Activated naive CD4-positive, alpha-beta T cell treated with anti-CD3 and anti-CD28 coated beads for 36 hours (primary cell): Measurements from ENCODE around the gene UNCX. TPM values are rescaled to one million over a fixed set of nuclear protein-coding genes. Genes with fewer than 3 reads are reported as not detected.
"Not testable (repeated sequence)": the region's sequence is repeated elsewhere in the genome, so short reads cannot be mapped to it uniquely, and the experiment has no call there.

Source experiments
- CTCF ChIA-PET: fragments of 350-600 bp; sonication (Branson Sonifier 250); formaldehyde crosslinking; loops from one replicate; lab custom pipeline; 2021; ENCODE audit warnings: antibody characterized with exemption; lab: Charles Lee
- DNase-seq: peaks from one replicate; pipeline ENCODE4 v3.0.0-alpha.2; 2020
- H3K27ac Mint-ChIP-seq: one replicate; pipeline ENCODE4 v1.8.0; 2021; ENCODE audit warnings: mild to moderate bottlenecking, mixed read lengths
- H3K27me3 Mint-ChIP-seq: one replicate; pipeline ENCODE4 v1.8.0; 2021; ENCODE audit warnings: low read depth, mixed read lengths
- H3K36me3 Mint-ChIP-seq: one replicate; pipeline ENCODE4 v1.8.0; 2021; ENCODE audit warnings: low read depth, mixed read lengths
- H3K4me1 Mint-ChIP-seq: one replicate; pipeline ENCODE4 v1.8.0; 2021; ENCODE audit warnings: low read depth, mixed read lengths
- H3K4me3 Mint-ChIP-seq: one replicate; pipeline ENCODE4 v1.8.0; 2021; ENCODE audit warnings: mild to moderate bottlenecking, moderate library complexity, mixed read lengths
- H3K9me3 Mint-ChIP-seq: one replicate; pipeline ENCODE4 v1.8.0; 2021; ENCODE audit warnings: mixed read lengths
- intact Hi-C: fragments of 100-400 bp; cut with micrococcal nuclease; formaldehyde crosslinking; loops from one replicate; pipeline ENCODE4 v1.15.1; 2023
- total RNA-seq, 2 experiments: library from RNA; stranded (reverse); gene quantifications; one replicate each; pipeline ENCODE4 v1.2.3, GENCODE V29; 2021

The UNCX gene
- total RNA-seq, 2 experiments from 2014 or later, result not detected

DNA sequence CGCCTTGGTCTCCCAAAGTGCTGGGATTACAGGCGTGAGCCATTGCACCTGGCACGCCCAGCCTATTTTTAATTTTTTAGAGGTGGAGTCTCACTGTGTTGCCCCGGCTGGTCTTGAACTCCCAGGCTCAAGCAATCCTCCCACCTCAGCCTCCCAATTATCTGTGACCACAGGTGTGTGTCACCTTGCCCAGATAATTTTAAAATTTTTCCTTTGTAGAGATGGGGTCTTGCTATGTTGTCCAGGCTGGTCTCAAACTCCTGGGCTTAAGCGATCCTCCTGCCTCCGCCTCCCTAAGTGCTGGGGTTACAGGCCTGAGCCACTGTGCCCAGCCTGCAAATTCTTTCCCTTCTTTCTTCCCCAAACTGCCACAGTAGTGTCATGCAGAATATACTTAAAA, 29.8 kb upstream of the UNCX start:
- H3K36me3 Mint-ChIP-seq, intact Hi-C loops, H3K27me3 Mint-ChIP-seq, DNase-seq, H3K4me3 Mint-ChIP-seq, CTCF ChIA-PET, H3K9me3 Mint-ChIP-seq, H3K27ac Mint-ChIP-seq, H3K4me1 Mint-ChIP-seq: not testable (repeated sequence)

DNA sequence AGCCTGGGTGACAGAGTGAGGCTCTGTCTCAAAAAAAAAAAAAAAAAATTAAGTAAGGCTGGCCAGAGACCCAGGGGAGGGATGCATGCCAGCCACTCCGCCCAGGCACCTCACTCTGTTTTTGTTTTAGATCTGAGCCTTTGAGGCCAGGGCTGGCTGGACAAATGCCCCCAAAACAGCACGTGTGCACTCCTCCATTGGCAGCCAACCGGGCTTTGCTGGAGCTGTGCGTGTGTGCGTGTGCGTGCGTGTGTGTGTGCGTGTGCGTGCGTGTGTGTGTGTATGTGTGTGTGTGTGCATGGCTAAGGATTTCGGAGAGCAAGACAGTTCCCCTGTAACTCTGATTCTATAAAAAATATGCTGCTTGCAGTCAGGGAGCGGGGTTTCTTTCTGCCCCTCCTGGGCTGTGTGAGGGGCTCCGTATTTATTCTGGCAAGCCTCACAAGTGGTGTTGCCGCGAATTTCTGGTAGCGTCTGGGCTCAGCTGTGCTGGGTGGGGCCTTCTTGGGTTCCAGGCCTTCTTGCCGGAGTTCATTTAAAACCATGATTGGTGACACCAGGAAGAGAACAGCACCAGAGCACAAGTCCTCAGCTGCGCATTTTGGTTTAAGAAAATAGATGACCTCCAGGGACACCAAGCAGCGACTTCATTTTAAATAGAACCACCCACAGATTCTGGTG, 28.1 kb upstream of the UNCX start:
- no peak overlapping the region for H3K27ac Mint-ChIP-seq
- no peaks in the 10 kb centered on the region for H3K36me3 Mint-ChIP-seq
- intact Hi-C loops, result no loop called here
- H3K9me3 Mint-ChIP-seq, result no peaks in the 10 kb centered on the region
- H3K4me3 Mint-ChIP-seq, result no peak overlapping the region
- no peaks in the 10 kb centered on the region for H3K4me1 Mint-ChIP-seq
- CTCF ChIA-PET, result no interaction called here
- no peak for DNase-seq
- peaks cover 12% of the 10 kb centered on the region for H3K27me3 Mint-ChIP-seq

DNA sequence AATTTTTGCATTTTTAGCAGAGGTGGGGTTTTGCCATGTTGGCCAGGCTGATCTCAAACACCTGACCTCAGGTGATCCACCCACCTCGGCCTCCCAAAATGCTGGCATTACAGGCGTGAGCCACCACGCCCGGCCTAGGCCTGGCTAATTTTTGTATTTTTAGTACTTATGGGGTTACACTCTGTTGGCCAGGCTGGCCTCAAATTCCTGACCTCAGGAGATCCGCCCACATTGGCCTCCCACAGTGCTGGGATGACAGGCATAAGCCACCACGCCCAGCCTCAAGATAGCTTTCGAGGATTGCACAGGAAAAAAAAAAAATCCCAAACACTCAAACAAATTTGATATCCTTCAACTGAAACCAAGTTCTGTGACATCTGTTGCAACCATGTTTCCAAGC, 26.9 kb upstream of the UNCX start:
- peaks cover 20% of the 10 kb centered on the region for H3K27me3 Mint-ChIP-seq
- CTCF ChIA-PET, H3K4me3 Mint-ChIP-seq, intact Hi-C loops, DNase-seq, H3K36me3 Mint-ChIP-seq, H3K9me3 Mint-ChIP-seq, H3K4me1 Mint-ChIP-seq, H3K27ac Mint-ChIP-seq: not testable (repeated sequence)

DNA sequence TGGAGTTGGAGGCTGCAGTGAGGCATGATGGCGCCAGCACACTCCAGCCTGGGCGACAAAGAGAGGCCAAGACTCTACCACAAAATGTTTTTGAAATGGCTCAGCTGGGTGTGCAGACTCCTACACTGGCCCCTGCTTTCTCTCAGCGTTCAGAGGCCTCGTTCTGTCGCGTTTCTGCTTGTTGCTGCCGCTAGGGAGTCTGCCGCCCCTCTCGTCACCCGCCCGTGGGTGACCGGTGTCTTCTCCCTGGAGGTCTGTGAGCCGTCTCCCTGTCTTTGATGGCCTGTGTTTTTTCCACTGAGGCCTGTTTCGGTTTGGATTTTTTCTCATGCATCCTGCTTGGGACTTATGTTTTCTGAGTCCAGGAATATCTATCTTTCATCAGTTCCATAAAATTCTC, 23.6 kb upstream of the UNCX start:
- no peaks in the 10 kb centered on the region for H3K4me1 Mint-ChIP-seq
- H3K27ac Mint-ChIP-seq, result no peak overlapping the region
- H3K4me3 Mint-ChIP-seq, result no peak overlapping the region
- CTCF ChIA-PET, result no interaction called here
- no peak for DNase-seq
- H3K36me3 Mint-ChIP-seq, result no peaks in the 10 kb centered on the region
- intact Hi-C loops, result no loop called here
- peaks cover 23% of the 10 kb centered on the region for H3K27me3 Mint-ChIP-seq
- H3K9me3 Mint-ChIP-seq, result no peaks in the 10 kb centered on the region

DNA sequence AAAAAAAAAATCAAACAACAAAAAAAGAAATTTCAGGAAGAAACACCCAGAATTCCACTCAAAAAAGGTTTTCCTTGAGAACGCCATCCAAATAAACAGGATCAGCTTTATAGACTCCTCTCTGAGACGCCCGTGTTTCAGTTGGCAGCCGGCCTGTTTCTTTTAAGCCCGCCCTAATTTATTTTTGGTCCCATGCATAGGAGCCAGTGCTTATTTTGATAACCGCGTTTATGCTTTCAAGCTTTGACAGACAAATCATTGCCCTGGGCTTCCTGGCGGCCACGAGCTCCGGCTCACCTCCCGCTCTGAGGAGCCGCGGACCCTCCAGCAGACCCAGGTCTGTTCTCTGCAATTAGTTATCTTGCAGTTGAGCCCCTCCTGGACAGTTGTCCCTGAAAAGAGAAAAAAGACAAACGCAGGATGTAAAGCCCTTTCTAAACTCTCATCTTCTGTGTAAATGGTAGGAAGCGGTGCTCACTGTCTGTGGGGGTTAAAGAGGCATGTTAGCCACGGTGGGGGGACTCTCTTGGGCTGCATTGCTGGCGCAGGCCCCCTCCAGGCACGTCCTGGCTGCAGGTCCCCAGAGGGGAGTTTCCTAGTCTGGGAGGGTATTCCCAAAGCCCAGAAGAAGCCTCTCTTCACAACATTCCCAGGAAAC, 22.2 kb upstream of the UNCX start:
- Mint-ChIP-seq H3K27ac (no peak overlapping the region), H3K9me3 (no peaks in the 10 kb centered on the region), H3K4me3 (no peak overlapping the region), H3K27me3 (peaks cover 23% of the 10 kb centered on the region), H3K36me3 (no peaks in the 10 kb centered on the region), H3K4me1 (no peaks in the 10 kb centered on the region)
- CTCF ChIA-PET, result no interaction called here
- intact Hi-C loops, result no loop called here
- DNase-seq, result no peak

DNA sequence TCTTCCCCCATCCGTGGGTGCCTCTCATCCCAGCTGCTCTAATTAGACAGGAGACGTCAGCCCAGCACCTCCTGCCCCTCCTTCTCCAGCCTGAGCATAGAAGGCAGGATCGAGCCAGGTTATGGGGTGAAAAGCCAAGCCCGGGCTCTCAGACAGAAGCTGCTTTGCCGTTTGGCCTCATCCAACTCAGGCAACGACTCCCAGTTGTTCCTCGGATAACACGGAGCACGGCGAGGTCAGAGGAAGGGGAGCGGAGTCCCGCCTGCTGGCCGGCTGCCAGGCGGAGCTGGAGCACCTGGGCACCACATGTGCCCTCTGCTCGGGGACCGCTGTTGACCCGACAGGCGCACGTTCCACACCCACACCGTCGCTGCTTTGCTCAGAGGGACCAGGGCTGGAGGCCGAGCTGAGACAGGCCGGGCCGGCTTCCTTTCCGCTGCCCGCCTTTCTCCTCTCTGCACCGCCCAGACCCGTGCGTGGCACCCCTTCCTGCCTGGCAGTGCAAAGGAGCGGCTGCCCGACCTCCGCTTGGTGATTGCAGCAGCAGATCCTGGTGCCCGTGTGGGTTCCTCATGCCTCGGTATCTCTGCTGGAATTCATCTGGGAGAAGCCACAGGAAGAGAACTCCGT, 21.6 kb upstream of the UNCX start:
- DNase-seq, result no peak
- Mint-ChIP-seq H3K9me3 (no peaks in the 10 kb centered on the region), H3K36me3 (no peaks in the 10 kb centered on the region), H3K4me3 (no peak overlapping the region), H3K27ac (no peak overlapping the region), H3K4me1 (no peaks in the 10 kb centered on the region), H3K27me3 (peaks cover 23% of the 10 kb centered on the region)
- CTCF ChIA-PET, result no interaction called here
- intact Hi-C loops, result no loop called here

DNA sequence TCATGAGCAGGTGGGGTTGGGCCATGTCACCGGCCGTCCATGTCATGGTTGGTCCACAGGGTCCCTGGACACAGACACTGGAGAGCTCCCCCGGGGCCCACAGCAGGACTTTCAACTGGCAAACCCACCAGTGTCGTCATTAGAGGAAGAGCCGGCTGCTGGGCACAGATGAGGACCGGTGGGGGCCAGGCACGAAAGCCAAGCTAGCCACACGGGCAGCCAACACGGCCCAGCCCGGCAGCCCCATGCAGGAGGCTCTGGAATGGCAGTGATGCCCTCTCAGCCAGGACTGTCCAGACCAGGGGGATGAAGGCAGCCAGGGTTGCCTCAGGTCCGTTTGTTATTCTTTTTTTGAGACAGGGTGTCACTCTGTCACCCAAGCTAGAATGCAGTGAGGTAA, 21.1 kb upstream of the UNCX start:
- CTCF ChIA-PET, result no interaction called here
- intact Hi-C loops, result no loop called here

DNA sequence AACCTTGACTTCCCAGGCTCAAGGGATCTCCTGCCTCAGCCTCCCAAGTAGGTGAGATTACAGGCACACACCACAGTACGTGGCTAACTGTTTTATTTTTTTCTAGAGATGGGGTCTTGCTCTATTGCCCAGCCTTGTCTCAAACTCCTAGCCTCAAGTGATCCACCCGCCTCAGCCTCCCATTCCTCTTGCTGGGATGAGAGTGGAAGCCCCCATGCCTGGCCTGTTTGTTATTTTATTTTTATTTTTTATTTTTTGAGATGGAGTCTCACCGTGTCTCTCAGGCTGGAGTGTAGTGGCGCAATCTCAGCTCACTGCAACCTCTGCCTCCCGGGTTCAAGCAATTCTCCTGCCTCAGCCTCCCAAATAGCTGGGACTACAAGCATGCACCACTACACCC, 20.6 kb upstream of the UNCX start:
- H3K27ac Mint-ChIP-seq, CTCF ChIA-PET, H3K4me3 Mint-ChIP-seq, H3K9me3 Mint-ChIP-seq, H3K36me3 Mint-ChIP-seq, intact Hi-C loops, H3K4me1 Mint-ChIP-seq, DNase-seq: not testable (repeated sequence)
- peaks cover 26% of the 10 kb centered on the region for H3K27me3 Mint-ChIP-seq

More for the DNA sequence above, 21.1 kb upstream of the UNCX start:
- Mint-ChIP-seq H3K4me1 (no peaks in the 10 kb centered on the region), H3K9me3 (no peaks in the 10 kb centered on the region), H3K4me3 (no peak overlapping the region), H3K27ac (no peak overlapping the region), H3K36me3 (no peaks in the 10 kb centered on the region), H3K27me3 (peaks cover 23% of the 10 kb centered on the region)
- no peak for DNase-seq

DNA sequence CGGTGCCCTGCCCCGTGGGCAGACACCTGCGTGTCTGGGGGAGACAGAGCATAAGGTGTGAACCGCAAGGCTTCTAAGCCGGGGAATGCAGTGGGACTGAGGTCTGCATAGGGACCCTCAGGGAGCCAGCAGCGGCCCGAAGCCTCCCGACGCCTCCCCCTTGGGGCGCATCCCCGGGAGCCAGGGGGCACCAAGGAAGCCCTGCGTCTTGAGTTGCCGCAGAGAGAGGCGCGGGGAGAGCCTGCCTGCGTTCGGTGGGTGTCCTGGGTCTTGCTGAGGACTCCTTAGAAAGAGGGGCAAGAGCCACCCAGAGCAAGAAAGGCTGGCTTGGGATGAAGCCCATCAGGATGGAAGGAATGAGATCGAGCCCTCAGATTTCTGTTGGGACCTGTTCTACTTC, 18.2 kb upstream of the UNCX start:
- Mint-ChIP-seq H3K36me3 (no peaks in the 10 kb centered on the region), H3K27me3 (peaks cover 26% of the 10 kb centered on the region), H3K27ac (no peak overlapping the region), H3K4me1 (no peaks in the 10 kb centered on the region), H3K4me3 (no peak overlapping the region), H3K9me3 (no peaks in the 10 kb centered on the region)
- CTCF ChIA-PET, result no interaction called here
- intact Hi-C loops, result no loop called here
- DNase-seq, result no peak

DNA sequence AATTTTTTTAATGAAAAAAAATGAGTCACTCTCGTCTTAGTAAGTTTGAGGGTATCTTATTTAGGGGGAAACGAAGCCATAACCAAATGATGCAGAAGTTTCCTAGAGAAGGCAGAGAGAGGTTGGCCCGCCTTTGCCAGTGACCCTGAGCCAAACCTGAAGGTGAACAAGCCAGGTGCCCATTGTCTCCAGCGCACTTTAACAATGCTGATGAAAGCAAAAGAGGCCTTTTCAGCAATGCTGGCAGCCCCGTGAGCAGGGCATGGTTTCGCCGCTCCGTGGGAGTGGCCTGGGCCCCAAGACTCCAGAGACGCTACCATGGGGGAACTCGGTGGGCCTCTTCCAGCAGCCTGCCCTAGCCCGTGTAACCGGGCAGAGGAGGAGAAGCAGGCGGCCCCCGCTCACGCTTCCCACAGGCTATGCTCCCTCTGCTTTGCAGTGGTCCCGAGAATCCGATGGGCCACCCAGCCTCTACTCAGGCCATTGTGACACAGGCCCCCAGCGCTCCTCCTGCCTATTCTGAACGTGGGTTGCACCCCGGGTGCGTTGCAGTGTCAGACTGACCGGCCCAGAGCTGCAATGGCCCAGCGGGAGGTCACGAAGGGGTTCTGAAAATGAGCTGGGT, 14.0 kb upstream of the UNCX start:
- Mint-ChIP-seq H3K9me3 (no peaks in the 10 kb centered on the region), H3K4me3 (no peak overlapping the region), H3K4me1 (peaks cover 2% of the 10 kb centered on the region), H3K36me3 (no peaks in the 10 kb centered on the region), H3K27ac (no peak overlapping the region), H3K27me3 (peaks cover 34% of the 10 kb centered on the region)
- CTCF ChIA-PET, result no interaction called here
- no peak for DNase-seq
- intact Hi-C loops, result no loop called here

DNA sequence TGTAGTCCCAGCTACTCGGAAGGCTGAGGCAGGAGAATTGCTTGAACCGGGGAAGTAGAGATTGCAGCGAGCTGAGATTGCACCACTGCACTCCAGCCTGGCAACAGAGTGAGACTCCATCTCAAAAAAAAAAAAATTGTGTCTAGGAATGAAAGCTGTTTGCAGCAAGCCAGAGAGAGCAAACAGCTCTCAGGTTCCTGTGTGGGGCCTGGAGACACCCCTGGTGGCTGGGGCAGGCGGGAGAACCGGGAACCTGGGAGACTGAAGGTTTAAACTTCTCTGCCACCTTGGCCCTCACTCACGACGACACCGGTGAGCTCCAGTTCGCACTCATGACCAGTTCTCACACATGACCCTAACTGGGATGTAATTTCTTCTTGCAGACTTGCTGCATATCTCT, 13.2 kb upstream of the UNCX start:
- peaks cover 36% of the 10 kb centered on the region for H3K27me3 Mint-ChIP-seq

DNA sequence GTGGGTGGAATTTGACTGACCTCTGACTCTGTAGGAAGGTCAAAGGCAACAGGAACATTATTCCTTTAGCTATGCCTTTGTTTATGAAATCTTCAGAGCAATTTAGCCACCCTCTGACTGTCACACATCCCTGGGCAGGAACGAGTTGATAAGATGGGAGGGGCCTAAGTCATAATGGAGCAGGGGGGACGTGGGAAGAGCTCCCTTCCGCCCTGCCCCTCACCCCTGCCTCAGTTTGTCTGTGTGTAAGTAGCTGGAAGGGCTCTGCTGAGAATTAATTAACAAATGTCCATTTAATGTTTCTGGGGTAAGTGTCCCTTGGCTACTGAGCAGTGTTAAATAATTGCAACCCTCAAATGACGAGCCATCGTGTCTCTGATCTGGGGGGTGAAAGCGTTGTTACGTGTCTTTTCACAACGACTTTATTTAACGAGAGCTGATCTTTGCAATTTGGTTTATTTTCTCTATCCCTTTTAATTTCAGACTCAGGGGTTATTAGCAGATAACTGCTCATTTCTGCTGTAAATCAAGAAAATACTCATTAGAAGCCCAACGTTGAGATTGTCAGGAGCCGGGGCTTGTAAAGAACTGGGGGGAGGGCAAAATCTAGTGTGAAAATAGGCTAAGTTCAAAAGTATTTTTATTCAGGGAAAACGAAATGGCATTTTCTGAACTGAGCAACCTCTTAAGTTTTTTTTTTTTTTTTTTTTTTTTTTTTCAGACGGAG, 12.5 kb upstream of the UNCX start:
- intact Hi-C loops, result no loop called here
- H3K36me3 Mint-ChIP-seq, result no peaks in the 10 kb centered on the region
- CTCF ChIA-PET, result interaction anchor here (1.0 kb wide), 1 partner anchor 213 kb away, joined by 4 read pairs; no protein-coding TSS in a partner anchor
- peaks cover 2% of the 10 kb centered on the region for H3K4me1 Mint-ChIP-seq
- no peak for DNase-seq
- no peak overlapping the region for H3K27ac Mint-ChIP-seq
- no peaks in the 10 kb centered on the region for H3K9me3 Mint-ChIP-seq
- H3K4me3 Mint-ChIP-seq, result no peak overlapping the region
- H3K27me3 Mint-ChIP-seq, result peaks cover 40% of the 10 kb centered on the region

More for the DNA sequence above, 13.2 kb upstream of the UNCX start:
- Mint-ChIP-seq H3K9me3 (no peaks in the 10 kb centered on the region), H3K36me3 (no peaks in the 10 kb centered on the region), H3K27ac (no peak overlapping the region), H3K4me3 (no peak overlapping the region), H3K4me1 (peaks cover 2% of the 10 kb centered on the region)
- CTCF ChIA-PET, result interaction anchor here (1.0 kb wide), 1 partner anchor 214 kb away, joined by 4 read pairs; no protein-coding TSS in a partner anchor
- intact Hi-C loops, result no loop called here
- no peak for DNase-seq
